Naive thymus-derived CD8-positive, alpha-beta T cell (primary cell): ENCODE measurements around the gene CLGN. TPM values are rescaled to one million over a fixed set of nuclear protein-coding genes. Genes with fewer than 3 reads are reported as not detected.
A peak's percentile ranks its signal among the peaks of the same experiment; 100 is the strongest.
"Not testable (repeated sequence)": the region's sequence is repeated elsewhere in the genome, so short reads cannot be mapped to it uniquely, and the experiment has no call there.

Source experiments
- ATAC-seq, 2 donors: fragments of 150-1000 bp; cut with Tn5 transposase in 1 of 2; sonication (Bioruptor Pico), chemical (Tn5 transposase) in 1 of 2; 1 replicate in 1 of 2; 2 replicates in 1 of 2; pipeline ENCODE4 v1.10.0; 2021; ENCODE audit warnings: mild to moderate bottlenecking in 2 of 2, moderate library complexity in 2 of 2
- POLR2A ChIA-PET: fragments of 350-600 bp; sonication (Branson Sonifier 250); formaldehyde crosslinking; loops from one replicate; lab custom pipeline; 2021; ENCODE audit warnings: antibody characterized with exemption; lab: Charles Lee
- DNase-seq, 10 donors: peaks; one replicate each; pipeline versions ENCODE4 v3.0.0 to v3.0.0-alpha.2; 2020 to 2022
- H3K27ac Mint-ChIP-seq, 10 donors: one replicate each; pipeline ENCODE4 v1.8.0; 2020 to 2022; ENCODE audit warnings: mild to moderate bottlenecking in 10 of 10, mixed read lengths in 10 of 10, moderate library complexity in 4 of 10, inconsistent platforms in 1 of 10
- H3K27me3 Mint-ChIP-seq, 5 donors: one replicate each; pipeline ENCODE4 v1.8.0; 2021 to 2022; ENCODE audit warnings: mixed read lengths in 5 of 5
- H3K36me3 Mint-ChIP-seq, 3 donors: one replicate each; pipeline ENCODE4 v1.8.0; 2020 to 2022; ENCODE audit warnings: mixed read lengths in 3 of 3, mild to moderate bottlenecking in 2 of 3, inconsistent platforms in 1 of 3
- H3K4me1 Mint-ChIP-seq, 4 donors: one replicate each; pipeline ENCODE4 v1.8.0; 2021 to 2022; ENCODE audit warnings: mixed read lengths in 4 of 4
- H3K4me3 Mint-ChIP-seq, 10 donors: one replicate each; pipeline ENCODE4 v1.8.0; 2020 to 2022; ENCODE audit warnings: mild to moderate bottlenecking in 10 of 10, mixed read lengths in 10 of 10, moderate library complexity in 6 of 10, inconsistent platforms in 1 of 10
- H3K9me3 Mint-ChIP-seq, 9 donors: one replicate each; pipeline ENCODE4 v1.8.0; 2020 to 2022; ENCODE audit warnings: mixed read lengths in 9 of 9, mild to moderate bottlenecking in 3 of 9, inconsistent platforms in 1 of 9, moderate library complexity in 1 of 9
- polyA plus RNA-seq, 3 donors: library from polyadenylated mRNA; unstranded; fragments of 300-500 nt; fragmentation: Illumina TruSeq; gene quantifications; one replicate each; pipeline ENCODE4 v1.2.3, GENCODE V29; 2021
- total RNA-seq, 8 experiments: library from RNA in 2 of 8; stranded (reverse) in 2 of 8; gene quantifications; one replicate each; pipeline ENCODE4 v1.2.3 and lab custom pipeline; 2021 to 2026

CLGN gene
- not detected for total RNA-seq
- under 1 TPM in 1 of 3 donors, not detected in 2; 0.11 TPM for polyA plus RNA-seq
- total RNA-seq (lab: John Stamatoyannopoulos, UW), result 0 to 0.52 (median 0) reads per million in 6 experiments

DNA sequence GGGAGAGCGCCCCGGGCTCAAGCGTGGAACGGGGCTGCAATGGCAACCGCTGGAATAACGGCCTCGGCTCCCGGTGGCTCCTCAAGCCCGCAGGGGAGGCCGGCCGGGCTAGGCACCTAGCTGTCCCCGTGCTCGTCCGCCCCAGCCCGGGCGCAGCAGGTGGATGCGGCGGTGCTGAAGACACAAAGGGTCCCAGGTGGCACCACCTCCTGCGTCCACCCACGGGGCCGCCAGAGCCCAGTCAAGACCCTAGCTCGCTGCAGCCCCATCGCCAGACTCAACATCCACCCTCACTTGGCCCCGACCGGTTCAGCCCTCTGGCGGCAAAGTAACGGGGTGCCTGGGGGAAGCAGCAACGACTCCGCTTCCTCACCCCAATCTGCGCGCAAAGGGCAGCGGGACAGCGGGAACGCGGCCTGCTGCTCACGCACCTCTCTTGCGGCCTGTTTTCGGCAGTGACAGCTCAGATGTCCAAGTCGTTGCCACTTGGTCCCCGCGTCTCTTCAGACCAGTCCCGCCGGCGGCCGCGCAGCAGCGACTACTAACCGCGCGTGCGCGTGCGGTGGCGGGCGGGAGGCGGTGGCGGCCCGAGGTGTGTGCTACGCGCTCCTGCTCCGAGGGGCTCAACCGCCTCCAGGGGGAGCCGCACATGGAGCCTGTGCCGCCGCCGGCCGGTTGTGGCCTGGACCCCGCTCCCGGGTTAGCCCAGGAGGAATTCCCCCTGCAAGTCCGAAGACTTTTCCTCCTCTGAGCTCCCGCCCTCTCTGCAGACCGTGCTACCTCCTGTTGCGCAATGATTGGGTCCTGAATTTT lies at the start of gene CLGN:
TSS of gene CLGN (minus strand) at position 543 of the 813 bp plus-strand sequence. CDS start 14,570 bp downstream, outside the sequence.
- H3K36me3 Mint-ChIP-seq, result no peaks in the 10 kb centered on the region
- peaks cover 28 to 63% (median 43%) of the 10 kb centered on the region in 5 donors for H3K27me3 Mint-ChIP-seq
- peaks cover 3 to 12% (median 8%) of the 10 kb centered on the region in 4 donors for H3K4me1 Mint-ChIP-seq
- H3K9me3 Mint-ChIP-seq, result no peaks in the 10 kb centered on the region
- ATAC-seq (peak; percentile 80 to 92), DNase-seq (peak; percentile 3 to 68 (median 34))
- POLR2A ChIA-PET, result no interaction called here
- peak within 1 kb of the TSS in 1 of 10 donors; percentile 10 for H3K27ac Mint-ChIP-seq
- peak within 1 kb of the TSS; percentile 74 to 91 (median 86) for H3K4me3 Mint-ChIP-seq

GRCh38 chr4:140472156-140472555 lies 44.7 kb upstream of the CLGN start:
- Mint-ChIP-seq H3K27ac (no peak overlapping the region), H3K9me3 (peaks cover 0 to 2% (median 0%) of the 10 kb centered on the region in 9 donors), H3K36me3 (peaks cover 0 to 1% (median 0%) of the 10 kb centered on the region in 3 donors), H3K27me3 (peaks cover 11 to 39% (median 21%) of the 10 kb centered on the region in 5 donors), H3K4me1 (no peaks in the 10 kb centered on the region), H3K4me3 (no peak overlapping the region)
- POLR2A ChIA-PET, result no interaction called here
- DNase-seq (no peak), ATAC-seq (no peak)

DNA sequence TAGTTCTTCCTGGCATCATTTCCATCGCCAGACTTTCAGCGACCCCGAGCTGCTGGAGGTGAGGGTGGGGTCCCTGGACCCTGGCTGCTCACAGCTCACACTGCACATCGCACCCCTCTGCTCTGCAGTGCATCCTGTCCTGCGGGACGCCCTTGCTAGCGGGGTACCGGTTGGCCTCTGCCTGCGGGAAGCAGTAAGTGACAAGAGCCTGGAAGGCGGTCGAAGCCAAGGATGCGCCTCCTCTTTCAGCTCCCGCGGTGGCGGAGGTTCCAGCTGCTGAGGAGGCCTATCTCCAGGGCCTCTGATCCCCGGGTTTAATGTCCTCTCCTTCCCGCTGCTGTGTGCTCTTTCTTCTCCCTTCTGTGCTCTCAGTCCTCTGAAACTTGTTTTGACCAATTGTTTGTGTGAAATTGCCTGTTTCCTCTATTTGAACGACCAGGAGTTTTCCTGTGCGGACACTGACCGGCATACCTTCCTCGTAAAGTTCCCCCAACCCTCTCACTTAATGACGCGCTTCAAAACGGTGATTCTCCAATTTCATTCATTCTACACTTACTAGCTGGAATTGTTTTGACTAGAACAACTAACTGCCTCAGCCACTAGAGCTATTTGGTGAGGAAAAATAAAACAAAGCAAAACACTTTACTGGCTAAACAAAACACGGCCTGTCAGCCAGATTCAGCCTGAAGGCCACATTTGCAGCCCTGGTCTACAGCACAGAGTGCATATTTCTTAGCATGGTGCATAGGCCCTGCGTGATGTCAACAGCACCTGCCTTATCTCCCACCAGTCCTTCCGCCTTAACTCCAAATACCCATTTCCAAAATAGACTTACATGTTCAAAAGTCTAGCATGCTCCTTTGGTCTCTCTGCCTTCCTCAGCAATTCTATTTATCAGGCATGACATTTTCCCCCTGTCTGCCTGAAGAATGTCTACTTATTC lies 42.6 kb upstream of the CLGN start:
- H3K4me1 Mint-ChIP-seq, result no peaks in the 10 kb centered on the region
- POLR2A ChIA-PET, result no interaction called here
- H3K4me3 Mint-ChIP-seq, result no peak overlapping the region
- no peak overlapping the region for H3K27ac Mint-ChIP-seq
- H3K27me3 Mint-ChIP-seq, result peaks cover 10 to 35% (median 20%) of the 10 kb centered on the region in 5 donors
- no peak for DNase-seq
- peaks cover 0 to 2% (median 0%) of the 10 kb centered on the region in 9 donors for H3K9me3 Mint-ChIP-seq
- no peaks in the 10 kb centered on the region for H3K36me3 Mint-ChIP-seq
- ATAC-seq, result no peak

DNA sequence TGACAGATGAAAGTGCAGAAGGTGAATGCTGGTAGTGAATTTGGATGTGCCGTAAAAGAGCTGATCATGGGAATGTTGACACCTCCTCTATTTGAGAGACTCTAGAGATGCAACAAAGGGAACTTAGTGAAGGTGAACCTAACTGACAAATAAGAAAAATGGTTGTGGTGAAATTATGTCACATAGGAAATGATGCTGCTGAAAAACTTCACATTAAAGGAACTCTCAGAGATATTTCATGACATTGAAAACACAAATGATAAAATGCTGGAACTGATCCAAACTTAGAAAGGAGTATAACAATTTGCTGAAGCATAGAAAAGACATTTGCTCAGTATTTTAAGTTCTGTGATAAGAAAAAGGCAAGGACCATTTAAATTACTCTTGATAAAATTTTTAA lies 38.7 kb upstream of the CLGN start:
- no peaks in the 10 kb centered on the region for H3K36me3 Mint-ChIP-seq
- H3K4me3 Mint-ChIP-seq, result no peak overlapping the region
- no peak overlapping the region for H3K27ac Mint-ChIP-seq
- H3K9me3 Mint-ChIP-seq, result peaks cover 0 to 2% (median 0%) of the 10 kb centered on the region in 9 donors
- H3K27me3 Mint-ChIP-seq, result peaks cover 15 to 35% (median 16%) of the 10 kb centered on the region in 5 donors
- DNase-seq (no peak), ATAC-seq (no peak)
- POLR2A ChIA-PET, result no interaction called here
- no peaks in the 10 kb centered on the region for H3K4me1 Mint-ChIP-seq

DNA sequence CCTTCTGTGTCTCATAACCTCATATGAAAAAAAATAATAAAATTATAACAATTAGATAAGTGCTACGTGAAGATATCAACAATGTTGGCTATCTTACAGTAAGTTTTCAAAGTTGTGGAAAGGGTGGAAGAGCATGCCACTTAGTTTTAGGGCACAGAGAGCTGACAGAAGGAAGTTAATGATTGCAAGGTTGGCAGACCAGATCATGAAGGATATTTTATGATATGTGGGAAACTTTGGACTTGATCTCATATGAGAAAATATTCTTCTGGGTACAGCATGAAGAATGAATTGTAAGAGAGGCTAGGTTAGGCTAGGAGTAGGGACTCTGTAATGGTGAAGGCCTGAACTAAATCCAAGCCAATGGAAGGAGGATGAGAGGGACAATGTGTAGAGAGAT lies 36.2 kb upstream of the CLGN start:
- H3K27me3 Mint-ChIP-seq, result peaks cover 7 to 12% (median 10%) of the 10 kb centered on the region in 5 donors
- no peak overlapping the region for H3K27ac Mint-ChIP-seq
- ATAC-seq (no peak), DNase-seq (no peak)
- no peaks in the 10 kb centered on the region for H3K4me1 Mint-ChIP-seq
- no peak overlapping the region for H3K4me3 Mint-ChIP-seq
- POLR2A ChIA-PET, result no interaction called here
- no peaks in the 10 kb centered on the region for H3K9me3 Mint-ChIP-seq
- no peaks in the 10 kb centered on the region for H3K36me3 Mint-ChIP-seq

DNA sequence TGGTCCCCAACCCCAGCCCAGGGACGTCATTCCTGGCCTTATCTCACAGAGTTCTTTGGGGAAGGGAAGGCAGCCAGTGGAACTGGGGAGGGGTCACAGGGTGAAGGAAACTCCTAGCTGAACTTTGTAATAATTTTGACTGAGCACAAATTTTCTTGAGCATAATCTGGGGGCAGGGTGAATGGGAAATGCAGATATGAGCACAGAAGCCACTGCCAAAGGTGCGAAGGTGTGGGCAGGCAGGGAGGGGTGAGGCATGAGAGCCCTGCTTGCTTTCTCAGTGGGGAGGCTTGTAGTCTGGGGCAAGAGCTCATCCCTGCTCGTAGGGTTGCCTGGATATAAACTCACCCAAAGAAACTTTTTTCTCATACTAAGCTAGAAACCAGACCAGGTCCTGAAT lies 35.7 kb upstream of the CLGN start:
- no peak for DNase-seq
- Mint-ChIP-seq H3K36me3 (no peaks in the 10 kb centered on the region), H3K9me3 (no peaks in the 10 kb centered on the region), H3K27ac (no peak overlapping the region), H3K4me1 (no peaks in the 10 kb centered on the region), H3K27me3 (peaks cover 5 to 12% (median 10%) of the 10 kb centered on the region in 5 donors), H3K4me3 (no peak overlapping the region)
- POLR2A ChIA-PET, result no interaction called here
- ATAC-seq, result no peak

DNA sequence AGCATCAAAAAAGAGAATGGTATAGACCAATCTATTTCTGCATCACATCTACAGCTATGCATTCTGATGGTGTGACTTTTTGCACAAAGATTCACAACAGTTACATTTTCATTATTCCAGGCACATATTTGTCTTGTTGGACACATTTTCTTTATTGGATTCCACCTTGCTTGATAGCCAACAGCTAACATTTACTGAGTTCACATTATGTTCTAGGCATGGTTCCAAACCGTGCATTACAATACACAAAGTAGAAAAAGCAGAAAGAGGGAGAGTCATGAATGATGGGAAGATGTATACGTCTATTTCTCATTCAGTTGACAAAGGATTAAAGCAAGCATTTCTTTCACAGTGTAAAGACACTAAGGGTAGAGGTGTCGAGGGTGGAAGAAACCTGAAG lies 22.9 kb upstream of the CLGN start:
- POLR2A ChIA-PET, result no interaction called here
- no peak overlapping the region for H3K4me3 Mint-ChIP-seq
- H3K9me3 Mint-ChIP-seq, result no peaks in the 10 kb centered on the region
- no peak for DNase-seq
- no peak overlapping the region for H3K27ac Mint-ChIP-seq
- H3K4me1 Mint-ChIP-seq, result no peaks in the 10 kb centered on the region
- H3K27me3 Mint-ChIP-seq, result peaks cover 4 to 31% (median 18%) of the 10 kb centered on the region in 5 donors
- no peaks in the 10 kb centered on the region for H3K36me3 Mint-ChIP-seq
- ATAC-seq, result no peak

- POLR2A ChIA-PET, result no interaction called here
- Mint-ChIP-seq H3K36me3 (no peaks in the 10 kb centered on the region), H3K9me3 (no peaks in the 10 kb centered on the region), H3K4me3 (no peak overlapping the region), H3K27ac (no peak overlapping the region), H3K4me1 (no peaks in the 10 kb centered on the region), H3K27me3 (peaks cover 2 to 28% (median 12%) of the 10 kb centered on the region in 5 donors)
- ATAC-seq (no peak), DNase-seq (no peak)
These were observed 21.4 kb upstream of the CLGN start for GRCh38 chr4:140448830-140449229.

- DNase-seq (no peak), ATAC-seq (no peak)
- Mint-ChIP-seq H3K9me3 (no peaks in the 10 kb centered on the region), H3K36me3 (no peaks in the 10 kb centered on the region), H3K4me1 (no peaks in the 10 kb centered on the region), H3K27me3 (peaks cover 2 to 23% (median 10%) of the 10 kb centered on the region in 5 donors), H3K4me3 (no peak overlapping the region), H3K27ac (no peak overlapping the region)
- POLR2A ChIA-PET, result no interaction called here
These were observed 20.7 kb upstream of the CLGN start for GRCh38 chr4:140448162-140448561.

DNA sequence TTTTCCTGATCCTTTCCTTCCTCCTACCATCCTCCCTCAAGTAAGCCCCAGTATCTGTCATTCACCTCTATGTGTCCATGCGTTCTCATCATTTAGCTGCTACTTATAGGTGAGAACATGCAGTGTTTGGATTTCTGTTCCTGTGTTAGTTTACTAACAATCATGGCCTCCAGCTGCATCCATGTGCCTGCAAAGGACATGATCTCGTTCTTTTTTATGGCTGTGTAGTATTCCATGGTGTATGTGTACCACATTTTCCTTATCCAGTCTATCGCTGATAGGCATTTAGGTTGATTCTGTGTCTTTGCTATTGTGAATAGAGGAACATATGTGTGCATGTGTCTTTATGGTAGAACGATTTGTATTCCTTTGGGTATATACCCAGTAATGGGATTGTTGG lies 16.9 kb upstream of the CLGN start:
- POLR2A ChIA-PET, H3K36me3 Mint-ChIP-seq, H3K4me3 Mint-ChIP-seq, ATAC-seq, H3K27ac Mint-ChIP-seq, DNase-seq, H3K9me3 Mint-ChIP-seq, H3K4me1 Mint-ChIP-seq: not testable (repeated sequence)
- peaks cover 0 to 23% (median 5%) of the 10 kb centered on the region in 5 donors for H3K27me3 Mint-ChIP-seq

DNA sequence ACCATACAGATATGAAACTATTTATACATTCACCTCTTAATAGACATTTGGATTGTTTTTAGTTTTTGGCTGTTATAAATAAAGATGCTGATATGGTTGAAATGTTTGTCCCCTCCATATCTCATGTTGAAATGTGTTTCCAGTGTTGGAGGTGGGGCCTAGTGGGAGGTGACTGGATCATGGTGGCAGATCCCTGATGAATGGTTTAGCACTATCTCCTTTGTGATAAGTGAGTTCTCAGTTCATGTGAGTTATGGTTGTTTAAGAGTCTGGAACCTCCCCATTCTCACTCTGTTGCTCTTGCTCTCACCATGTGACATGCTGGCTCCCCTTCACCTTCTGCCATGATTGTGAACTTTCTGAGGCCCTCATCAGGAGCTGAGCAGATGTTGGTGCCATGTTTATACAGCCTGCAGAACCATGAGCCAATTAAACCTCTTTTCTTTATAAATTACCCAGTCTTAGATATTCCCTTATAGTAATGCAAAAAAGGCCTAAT lies 12.2 kb upstream of the CLGN start:
- ATAC-seq, result no peak
- Mint-ChIP-seq H3K27me3 (peaks cover 0 to 2% (median 0%) of the 10 kb centered on the region in 5 donors), H3K9me3 (no peaks in the 10 kb centered on the region), H3K27ac (no peak overlapping the region), H3K4me3 (no peak overlapping the region), H3K36me3 (no peaks in the 10 kb centered on the region), H3K4me1 (no peaks in the 10 kb centered on the region)
- POLR2A ChIA-PET, result no interaction called here
- no peak for DNase-seq

DNA sequence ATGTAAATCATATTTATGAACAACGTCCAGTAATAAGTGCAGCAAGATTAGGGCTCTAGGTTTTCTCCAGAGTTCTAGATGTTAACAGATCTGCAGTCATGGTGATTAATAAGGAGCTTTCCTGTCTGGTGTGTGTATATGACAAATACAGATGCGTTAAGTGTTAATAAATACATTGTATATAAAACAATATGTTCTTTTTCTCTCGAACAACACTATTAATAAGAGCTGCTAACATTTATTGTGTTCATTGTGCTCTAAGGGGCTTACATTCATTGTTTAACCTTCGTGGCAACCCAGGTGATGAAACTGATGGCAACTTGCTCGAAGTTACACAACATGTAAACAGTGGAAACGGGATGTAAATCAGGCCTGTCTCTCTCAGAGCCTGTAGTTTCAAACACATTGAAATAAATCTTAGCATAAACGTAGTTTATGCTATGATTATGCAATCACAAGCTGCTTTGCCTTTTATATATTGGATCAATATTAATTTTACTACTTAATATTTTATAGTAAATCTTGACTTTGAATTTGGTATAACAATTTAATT lies 547 bp upstream of the CLGN start:
- Mint-ChIP-seq H3K4me3 (peak overlapping the region; percentile 74 to 91 (median 86)), H3K27me3 (peaks cover 28 to 58% (median 39%) of the 10 kb centered on the region in 5 donors), H3K36me3 (no peaks in the 10 kb centered on the region), H3K4me1 (peaks cover 3 to 12% (median 8%) of the 10 kb centered on the region in 4 donors), H3K27ac (peak overlapping the region in 1 of 10 donors; percentile 10), H3K9me3 (no peaks in the 10 kb centered on the region)
- POLR2A ChIA-PET, result no interaction called here
- ATAC-seq, result no peak
- peak in 1 of 10 donors; percentile 2 for DNase-seq
